NCI-H1930 (cell line): ENCODE data around the gene LRMDA.

ENCODE experiments used
- DNase-seq, 2 experiments: peaks; one replicate each; lab custom pipeline; 2025; lab: John Stamatoyannopoulos, UW

Gene LRMDA

GRCh38 chr10:76338187-76338586 lies 906.8 kb downstream of the LRMDA start:
- DNase-seq: no peak

GRCh38 chr10:76341740-76342139 lies 910.3 kb downstream of the LRMDA start:
- no peak for DNase-seq

- DNase-seq: no peak
Measured at GRCh38 chr10:76342996-76343395, 911.6 kb downstream of the LRMDA start.

- DNase-seq: no peak
Measured at GRCh38 chr10:76347832-76348231, 916.4 kb downstream of the LRMDA start.

GRCh38 chr10:76350583-76350982 lies 919.2 kb downstream of the LRMDA start:
- no peak for DNase-seq

GRCh38 chr10:76352300-76352699 lies 920.9 kb downstream of the LRMDA start:
- DNase-seq: no peak

GRCh38 chr10:76353237-76353851 lies 921.9 kb downstream of the LRMDA start:
- no peak for DNase-seq

GRCh38 chr10:76354212-76354738 lies 922.9 kb downstream of the LRMDA start:
- no peak for DNase-seq

GRCh38 chr10:76354921-76355320 lies 923.5 kb downstream of the LRMDA start:
- DNase-seq: no peak

GRCh38 chr10:76356557-76356956 lies 925.1 kb downstream of the LRMDA start:
- no peak for DNase-seq

GRCh38 chr10:76357726-76358415 lies 926.4 kb downstream of the LRMDA start:
- no peak for DNase-seq

- no peak for DNase-seq
Measured at GRCh38 chr10:76358743-76359395, 927.4 kb downstream of the LRMDA start.

GRCh38 chr10:76375761-76376160 lies 944.3 kb downstream of the LRMDA start:
- no peak for DNase-seq

- DNase-seq: no peak
Measured at GRCh38 chr10:76382381-76382851, 951.0 kb downstream of the LRMDA start.

- no peak for DNase-seq
Measured at GRCh38 chr10:76388321-76389023, 957.0 kb downstream of the LRMDA start.

GRCh38 chr10:76393875-76394706 lies 962.7 kb downstream of the LRMDA start:
- DNase-seq: no peak

GRCh38 chr10:76394707-76395042 lies 963.3 kb downstream of the LRMDA start:
- DNase-seq: no peak

- no peak for DNase-seq
Measured at GRCh38 chr10:76395251-76395650, 963.8 kb downstream of the LRMDA start.

- DNase-seq: no peak
Measured at GRCh38 chr10:76396134-76396533, 964.7 kb downstream of the LRMDA start.

GRCh38 chr10:76397181-76398042 lies 966.0 kb downstream of the LRMDA start:
- no peak for DNase-seq
